NCI-H524 (cell line): ENCODE data around the gene PPIP5K1.

Experiments used
- DNase-seq, 2 experiments: peaks; one replicate each; lab custom pipeline; 2025; lab: John Stamatoyannopoulos, UW

Gene PPIP5K1

DNA sequence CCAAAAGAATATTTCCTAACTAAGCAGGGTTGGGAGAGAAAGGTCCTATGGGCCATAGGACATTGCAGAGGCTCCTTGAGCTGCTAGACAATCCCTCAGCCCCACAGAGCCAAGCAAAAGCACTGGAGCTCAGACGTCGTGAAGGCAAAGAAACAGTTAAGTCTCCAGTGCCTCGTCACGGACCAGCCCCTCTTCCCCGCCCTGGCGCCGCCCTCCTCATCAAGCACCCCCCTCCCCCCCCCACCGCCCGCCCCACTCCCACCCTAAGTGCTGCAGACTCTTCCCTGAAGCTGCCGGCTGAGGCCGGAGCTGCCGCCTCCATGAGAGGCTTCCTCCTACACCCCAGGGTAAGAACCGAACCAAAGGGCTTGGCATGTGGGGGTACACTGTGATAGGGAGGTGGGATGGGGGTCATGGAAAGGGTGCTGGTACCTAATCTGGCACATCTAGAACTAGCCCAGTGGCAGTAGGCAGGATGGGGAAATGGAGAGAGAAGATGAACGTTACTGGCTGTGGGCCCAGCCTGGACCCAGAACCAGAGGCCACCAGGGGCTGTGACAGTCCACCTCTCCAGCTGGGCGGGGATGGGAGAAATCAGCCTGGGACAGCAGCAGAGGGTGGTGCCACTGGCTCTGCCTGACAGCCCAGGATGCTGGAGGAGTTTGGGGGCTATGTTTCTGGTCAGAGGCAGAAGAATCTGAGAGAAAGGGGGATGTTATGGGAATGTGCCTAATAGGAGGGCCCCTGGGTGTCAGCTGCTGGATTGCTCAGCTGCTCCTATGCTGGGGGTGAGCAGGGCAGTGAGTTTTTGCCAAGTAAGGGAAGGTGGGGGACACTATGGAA lies 72.4 kb downstream of the PPIP5K1 start, which contains the start of gene MAP1A:
TSS of gene MAP1A (plus strand) at position 255 of the 843 bp plus-strand sequence. CDS start 3,866 bp downstream, outside the sequence.
- peak; percentile 88 to 90 for DNase-seq

DNA sequence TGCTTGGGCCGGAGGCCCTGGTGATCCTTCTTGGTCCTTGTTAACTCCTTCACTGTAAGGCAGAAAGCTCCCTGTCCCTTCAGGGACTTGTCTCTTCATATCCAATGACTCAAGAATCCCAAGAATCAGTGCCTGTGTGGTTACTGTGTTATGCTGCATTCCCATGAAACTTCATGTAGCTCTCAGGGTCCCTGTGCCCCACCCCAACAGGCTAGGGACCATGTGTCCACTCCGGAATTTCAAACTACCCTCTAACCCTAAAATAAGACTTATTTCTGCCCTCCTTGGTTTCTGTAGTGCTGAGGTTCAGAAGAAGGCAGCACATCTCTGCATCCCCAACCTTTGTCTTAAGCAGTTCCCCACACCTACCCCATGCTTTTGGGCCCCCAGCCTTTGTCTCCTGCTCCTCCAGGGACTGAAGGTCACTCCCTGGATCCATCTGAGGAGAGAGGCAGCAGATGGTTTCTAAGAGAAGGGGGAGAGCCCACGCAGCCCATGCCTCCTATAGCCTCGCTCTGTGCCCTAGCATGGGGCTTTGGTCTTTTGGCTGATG lies 73.1 kb downstream of the PPIP5K1 start:
- peak; percentile 88 to 90 for DNase-seq

DNA sequence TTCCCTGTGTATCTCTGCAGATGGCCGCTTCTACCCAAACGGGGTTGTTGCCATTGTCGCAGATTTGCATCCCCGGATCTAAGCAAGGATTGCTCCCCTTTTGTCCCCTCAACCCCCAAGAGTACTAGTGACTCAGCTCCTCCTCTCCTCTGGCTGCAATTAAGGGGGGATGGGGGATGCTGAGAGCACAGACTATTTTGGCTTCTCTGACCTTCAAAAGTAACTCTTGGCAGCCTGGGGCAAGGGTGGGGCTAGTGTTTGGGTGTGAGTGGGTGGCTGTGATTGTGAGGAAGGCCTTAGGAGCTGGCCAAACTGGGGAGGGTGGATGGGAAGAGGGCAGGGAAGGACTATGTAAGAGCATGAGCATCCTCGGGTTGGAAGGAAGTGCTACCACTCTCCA lies 73.8 kb downstream of the PPIP5K1 start:
- DNase-seq = no peak

DNA sequence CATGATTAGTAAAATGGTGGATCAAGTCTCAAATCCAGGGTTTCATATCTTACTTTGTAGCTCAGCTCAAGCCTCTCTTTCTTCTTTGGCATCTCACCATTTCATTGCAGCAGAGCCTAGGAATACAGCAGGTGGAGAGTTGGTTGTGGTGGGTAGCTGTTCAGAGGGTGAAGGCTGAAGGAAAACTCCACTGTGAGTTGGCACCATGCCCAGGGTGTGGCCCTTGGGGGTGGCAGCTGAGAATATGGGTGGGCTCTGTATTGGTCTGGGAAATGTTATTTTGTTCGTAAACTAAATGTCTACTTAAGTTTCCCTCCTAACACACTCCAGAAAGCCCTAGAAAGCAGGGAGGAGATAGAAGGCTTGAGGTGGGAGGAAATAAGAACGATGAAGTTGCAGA lies 74.3 kb downstream of the PPIP5K1 start:
- DNase-seq = no peak

DNA sequence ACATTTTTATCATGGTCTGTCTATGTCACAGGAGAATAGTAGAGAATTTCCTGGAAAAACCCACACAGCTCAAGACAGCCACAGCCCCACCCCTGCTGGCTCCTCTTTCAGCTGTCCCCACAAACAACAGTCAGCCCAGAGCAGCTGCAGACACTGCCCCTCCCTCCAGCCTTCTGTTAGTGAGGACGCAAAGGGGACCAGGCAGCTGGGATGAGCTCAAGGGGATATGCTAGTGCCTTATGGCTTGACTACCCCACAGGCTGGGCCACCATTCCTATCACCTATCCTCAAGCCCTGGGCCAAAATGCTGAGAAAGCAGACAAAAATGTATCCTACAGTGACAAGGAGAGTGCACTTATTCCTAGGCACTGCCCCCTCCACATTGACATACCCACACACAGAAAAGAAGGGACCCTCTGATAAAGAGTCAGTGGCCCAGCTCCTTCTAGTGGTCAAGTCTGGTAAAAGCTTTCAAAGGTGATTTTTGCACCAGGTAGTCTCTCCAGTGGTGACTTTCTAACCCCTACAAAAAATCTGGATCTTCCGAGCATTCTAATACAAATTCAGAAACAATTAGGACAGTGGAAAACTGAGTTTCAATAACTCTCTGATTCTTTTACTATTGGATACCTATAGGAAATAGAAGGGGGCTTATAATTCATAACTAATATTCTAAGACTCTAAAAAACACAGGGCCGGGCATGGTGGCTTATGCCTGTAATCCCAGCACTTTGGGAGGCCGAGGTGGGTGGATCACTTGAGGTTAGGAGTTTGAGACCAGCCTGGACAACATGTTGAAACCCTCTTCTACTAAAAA lies 75.6 kb downstream of the PPIP5K1 start:
- peak; percentile 84 to 92 for DNase-seq

DNA sequence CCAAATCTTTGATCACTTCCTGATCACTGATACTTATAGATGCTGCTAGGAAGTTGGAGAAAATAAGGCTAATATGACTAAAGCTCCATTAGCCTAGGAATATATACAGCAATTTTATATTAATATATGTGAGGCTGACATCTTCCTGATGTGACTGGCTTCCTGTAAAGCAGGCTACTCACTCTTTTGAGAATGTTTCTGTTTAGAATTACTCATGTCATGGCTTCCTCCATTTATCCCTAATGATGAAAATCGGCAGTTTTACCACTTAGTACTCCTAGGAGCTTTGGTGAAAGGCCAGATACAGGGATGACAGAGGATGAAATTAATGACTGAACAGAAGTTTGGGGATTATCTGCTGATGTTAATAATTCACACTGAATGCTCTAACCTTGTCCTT lies 76.5 kb downstream of the PPIP5K1 start:
- peak in 1 of 2 experiments; percentile 42 for DNase-seq

DNA sequence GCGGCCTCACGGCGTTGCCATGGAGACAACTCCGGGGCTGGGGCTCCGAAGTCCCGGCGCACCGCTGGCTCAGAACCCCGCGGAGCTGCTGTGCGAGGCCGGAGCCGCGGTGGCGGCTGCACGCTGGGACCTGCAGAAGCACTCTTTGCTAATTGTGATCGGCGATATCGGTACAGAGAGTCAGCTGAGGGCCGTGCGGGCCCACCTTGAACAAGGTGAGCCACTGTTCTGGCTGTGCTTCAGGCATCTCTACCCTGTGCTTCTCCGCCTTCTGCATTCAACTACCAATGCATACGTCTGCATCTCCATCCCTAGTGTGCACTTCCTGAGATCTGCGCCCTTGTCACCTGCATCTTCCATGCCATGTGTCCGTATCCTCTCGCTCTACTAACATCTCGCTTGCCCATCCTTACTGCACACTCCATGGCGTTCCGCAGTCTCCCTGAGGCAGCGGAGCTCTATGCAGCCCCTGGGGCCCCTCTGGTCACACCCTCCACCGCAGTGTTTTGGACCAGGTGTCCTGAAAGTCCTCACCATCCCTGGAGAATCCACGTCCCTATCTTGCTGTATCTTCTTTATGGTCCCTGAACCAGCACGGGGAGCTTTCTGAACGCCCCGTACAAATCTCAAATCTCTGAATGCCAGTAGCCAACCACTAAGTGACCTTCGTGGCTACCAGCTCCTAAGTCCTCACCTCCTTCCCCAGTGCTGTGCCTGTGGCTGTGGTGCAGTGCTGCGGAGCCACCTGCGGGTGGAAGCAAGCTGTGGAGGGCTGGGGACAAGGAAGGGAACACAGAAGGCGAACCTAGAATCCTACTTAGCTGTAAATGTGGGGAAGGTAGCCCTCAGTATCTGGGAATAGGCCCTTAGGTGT lies 78.8 kb downstream of the PPIP5K1 start:
- peak in 1 of 2 experiments; percentile 62 for DNase-seq

DNA sequence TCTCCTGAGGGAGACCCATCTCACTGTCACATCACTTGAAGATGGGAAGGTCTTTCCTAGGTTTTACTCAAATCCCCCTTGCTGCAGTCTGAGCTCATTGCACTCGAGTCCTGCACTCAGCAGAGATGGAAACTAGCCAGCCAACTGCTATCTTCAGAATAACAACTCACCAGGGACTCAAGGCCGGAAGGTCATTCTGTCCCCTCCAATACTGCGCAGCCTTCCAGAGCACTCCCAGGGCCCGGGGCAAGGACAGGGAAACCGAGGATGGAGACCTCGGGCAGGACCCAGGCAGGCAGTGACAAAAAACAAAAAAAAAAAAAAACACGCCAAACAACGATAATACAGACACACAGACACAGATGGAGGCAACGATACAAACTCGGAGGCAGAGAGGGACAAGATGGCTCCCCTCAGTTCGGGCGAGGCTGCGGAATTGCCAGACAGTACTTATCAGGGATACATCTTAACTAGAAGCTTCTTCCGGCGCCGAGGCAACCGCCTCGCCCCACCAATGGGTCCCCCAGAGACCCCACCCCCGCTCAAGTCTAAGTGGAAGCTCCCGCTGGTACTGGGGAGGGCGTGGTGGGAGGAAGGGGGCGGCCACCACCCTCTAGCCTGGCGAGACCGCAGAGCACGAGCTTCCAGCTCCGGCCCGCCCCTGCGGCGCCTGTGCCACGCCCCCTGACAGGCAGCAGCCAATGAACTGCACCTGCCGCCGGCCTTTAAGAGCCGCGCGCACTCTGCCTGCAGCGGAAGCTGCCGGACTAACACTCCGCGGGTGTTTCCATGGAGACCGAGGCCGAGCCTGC lies 79.6 kb downstream of the PPIP5K1 start:
- peak; percentile 99 to 100 for DNase-seq

DNA sequence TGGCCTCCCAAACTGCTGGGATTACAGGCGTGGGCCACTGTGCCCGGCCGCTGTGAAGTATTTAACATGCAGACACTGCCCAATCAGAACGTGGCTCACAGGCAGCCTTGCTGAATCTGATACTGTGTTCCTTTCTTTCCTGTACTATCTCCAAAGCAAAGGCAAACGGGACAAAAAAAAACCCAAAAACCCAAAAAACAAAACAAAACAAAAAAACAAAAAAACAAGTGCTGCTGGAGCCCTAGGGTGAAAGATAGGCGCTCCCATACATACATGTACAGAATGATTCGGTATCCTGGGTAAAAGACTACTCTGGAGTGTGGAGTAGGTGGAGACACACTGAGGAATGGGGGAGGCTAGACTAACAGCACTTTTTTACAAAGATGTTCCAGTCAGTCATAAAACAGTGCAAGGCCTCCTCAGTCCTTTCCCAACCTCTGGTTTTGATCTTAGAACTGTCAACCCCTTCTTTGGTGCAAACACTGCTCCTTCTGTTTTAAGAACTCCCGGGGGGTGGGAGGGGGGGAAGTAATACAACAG lies 80.3 kb downstream of the PPIP5K1 start:
- DNase-seq = peak in 1 of 2 experiments; percentile 61

DNA sequence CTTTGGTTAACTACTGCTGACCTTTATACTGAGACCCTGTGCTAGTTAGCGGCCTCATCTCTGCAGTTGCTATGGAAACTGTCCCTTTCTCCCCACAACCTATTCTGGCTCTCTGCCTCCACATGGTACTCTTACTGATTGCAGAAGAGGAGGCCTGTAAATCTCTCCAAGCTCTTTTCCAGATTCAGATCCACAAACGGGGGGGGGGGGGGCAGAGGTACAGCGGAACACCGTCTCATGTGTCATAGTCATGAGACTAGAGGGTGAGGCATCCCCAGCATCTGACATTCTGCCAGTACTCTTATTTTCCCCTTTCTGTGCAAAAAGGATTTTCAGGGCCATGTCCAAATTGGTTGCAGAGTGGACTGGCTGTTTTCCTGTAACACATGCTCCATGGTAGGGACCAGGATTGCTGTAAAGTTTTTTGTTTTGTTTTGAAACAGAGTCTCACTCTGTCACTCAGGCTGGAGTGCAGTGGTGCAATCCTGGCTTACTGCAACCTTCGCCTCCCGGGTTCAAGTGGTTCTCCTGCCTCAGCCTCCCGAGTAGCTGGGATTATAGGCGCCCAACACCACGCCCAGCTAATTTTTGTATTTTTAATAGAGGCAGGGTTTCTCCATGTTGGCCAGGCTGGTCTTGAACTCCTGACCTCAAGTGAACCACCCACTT lies 80.9 kb downstream of the PPIP5K1 start:
- peak; percentile 42 to 57 for DNase-seq

DNA sequence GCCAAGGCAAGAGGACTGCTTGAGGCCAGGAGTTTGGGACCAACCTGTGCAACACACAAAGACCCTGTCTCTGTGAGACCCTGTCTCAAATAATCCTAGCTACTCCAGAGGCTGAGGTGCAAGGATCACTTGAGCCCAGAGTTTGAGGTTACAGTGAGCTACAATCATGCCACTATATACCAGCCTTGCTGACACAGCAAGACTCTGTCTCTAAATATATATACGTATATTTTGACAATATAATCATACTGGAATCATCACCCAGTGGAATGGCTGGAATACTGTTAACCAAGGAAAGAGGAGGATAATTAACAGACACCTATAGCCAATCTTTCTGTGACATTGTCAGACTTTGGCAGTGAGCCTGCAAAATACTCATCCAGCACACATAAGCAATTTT lies 81.6 kb downstream of the PPIP5K1 start:
- no peak for DNase-seq

DNA sequence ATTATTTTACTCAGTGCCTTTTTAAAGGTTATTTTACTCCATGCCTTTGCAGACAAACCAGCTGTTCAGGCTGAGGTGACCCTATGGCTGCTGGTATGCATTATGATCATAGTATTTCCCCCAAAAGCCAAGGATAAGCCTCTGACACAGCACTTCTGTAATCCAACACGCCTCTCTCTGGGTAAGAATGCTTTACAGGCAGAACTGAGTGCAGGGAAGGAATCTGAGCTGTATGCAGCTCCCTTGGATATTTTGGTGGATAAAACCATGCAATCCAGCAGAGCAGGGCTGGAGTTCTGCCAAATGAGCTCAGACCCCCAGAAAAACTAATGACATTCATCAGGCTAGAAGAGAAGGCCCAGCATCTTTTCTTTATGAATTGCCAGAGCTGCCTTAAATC lies 84.3 kb downstream of the PPIP5K1 start:
- peak in 1 of 2 experiments; percentile 16 for DNase-seq

DNA sequence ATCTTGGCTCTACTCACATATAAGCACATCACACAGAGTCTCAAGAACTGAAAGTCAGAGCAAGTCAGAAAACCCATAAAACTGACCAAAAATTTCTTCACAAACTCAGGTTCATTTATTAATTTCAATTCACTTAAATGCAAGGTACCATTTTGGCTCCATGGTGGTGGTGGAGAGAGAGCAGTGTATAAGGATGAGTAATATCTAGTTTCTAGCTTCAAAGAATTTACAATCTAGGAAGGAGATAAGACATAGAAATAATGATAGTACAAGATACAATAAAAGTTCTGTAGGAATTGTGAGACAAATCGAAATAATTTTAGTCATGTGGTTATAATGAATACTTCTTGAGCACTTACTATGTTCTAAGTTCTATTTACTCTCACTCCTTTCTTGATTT lies 90.4 kb downstream of the PPIP5K1 start:
- DNase-seq = no peak

DNA sequence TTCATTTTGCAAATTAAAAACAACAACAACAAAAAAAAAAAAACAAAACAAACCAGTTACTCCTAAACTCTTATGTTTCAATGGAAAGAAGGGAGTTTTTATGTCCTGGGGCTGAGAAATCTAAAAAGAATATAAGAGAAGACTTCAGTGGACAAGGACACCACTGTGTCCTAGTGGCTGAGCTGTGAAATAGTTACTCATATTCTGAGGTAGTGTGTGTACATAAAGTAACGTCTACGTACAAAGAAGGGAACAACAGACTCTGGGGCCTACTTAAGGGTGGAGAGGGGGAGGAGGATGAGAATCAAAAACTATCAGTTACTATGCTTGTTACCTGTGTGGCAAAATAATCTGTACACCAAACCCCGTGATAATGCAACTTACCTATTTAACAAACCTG lies 91.0 kb downstream of the PPIP5K1 start:
- DNase-seq = no peak

DNA sequence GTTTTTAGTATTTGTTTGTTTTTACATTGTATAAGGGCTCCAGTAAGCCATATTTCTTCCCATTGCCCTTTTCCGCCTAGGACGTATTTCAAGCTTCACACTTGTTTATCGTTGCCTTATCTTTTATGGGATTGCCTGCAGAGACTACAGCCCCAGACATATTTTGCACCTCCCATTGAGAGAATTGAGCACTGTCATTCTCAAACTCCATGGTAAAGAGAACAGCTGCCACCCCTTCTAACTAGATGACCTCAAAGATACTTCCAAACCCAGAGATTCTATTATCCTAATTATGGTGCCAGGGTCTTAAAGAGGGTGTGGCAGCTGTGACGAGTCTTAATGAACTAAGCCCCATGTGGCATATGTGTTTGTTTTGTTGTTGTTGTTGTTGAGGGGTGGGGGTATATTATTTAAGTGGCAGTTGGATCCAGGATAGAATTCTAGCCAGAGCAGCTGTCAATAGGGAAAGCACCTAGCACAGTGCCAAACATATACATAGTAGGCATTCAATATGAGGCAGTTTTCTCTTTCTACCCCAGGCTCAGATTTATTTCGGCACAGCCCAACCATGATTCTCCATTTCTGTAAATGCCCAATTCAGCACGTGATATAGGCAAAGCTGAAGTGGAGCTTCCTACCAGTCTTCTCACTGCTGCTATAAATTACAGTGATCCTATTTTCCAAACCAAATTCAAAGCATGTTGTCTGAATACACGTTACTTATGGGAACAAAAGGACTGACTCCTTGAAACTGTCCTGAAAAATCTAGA lies 96.1 kb downstream of the PPIP5K1 start:
- DNase-seq = peak in 1 of 2 experiments; percentile 54

DNA sequence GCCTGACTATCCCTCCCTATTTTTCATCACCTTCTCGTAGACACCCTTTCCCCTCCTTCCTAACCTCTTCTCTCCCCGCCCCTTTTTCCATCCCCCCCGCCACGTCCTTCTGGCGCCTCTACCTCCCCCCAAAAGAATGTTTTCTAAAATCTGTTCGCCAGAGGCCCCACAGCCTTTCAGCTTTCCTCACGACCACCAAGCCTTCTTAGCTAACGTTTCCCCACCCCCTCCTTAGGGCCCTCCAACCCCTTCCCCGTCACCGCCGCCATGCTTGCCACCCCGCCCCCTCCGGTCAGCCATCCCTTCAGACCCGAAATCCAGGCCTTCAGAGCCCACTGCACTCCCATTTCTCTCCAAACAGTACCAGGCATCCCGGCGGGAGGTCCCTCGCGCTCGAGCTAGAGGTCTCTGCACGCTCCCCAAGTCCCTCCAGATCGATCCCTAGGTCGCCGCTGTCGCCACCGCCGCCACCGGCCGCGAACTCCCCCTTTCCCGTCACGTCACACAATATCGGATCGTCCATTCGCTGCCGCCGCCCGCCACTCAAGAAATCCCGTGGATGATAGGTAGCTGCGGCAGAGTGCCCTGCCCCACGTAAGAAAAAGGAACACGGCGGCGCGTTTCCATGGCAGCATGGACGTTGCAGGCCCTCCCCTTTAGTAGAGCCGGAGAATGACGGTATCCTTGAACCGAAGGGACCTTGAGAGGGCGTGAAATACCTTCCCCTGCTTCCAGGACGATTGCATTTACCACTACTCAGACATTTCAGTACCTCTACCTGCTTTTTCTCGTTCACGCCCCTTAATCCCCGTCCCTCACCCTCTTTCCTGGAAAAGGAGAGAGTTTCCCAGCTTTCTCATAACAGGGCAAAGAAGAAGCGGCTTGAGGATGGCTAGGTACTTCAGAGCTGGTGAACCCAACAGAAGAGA lies 97.1 kb downstream of the PPIP5K1 start, which contains the start of gene TP53BP1:
TSS of gene TP53BP1 (minus strand) at position 484 of the 929 bp plus-strand sequence. CDS start at position 371, 113 bp downstream.
- peak; percentile 93 to 95 for DNase-seq

DNA sequence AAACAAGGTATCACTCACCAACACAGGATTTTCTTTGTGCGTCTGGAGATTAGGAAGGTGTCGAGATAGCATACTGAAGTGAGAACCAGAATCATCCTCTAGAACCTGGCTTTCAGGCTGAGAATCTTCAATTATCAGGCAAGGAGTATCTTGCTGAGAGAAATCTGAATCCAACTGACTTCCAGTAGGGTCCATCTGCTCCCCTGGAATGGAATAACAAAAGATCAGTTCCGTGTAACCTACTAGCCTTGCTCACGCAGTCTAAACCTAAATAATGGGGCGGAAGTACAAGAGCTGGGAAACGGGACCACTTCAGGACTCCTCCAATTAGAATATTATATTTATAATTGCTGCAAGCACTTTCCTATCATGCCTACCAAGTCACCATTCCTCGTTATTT lies 97.7 kb downstream of the PPIP5K1 start:
- peak in 1 of 2 experiments; percentile 32 for DNase-seq

DNA sequence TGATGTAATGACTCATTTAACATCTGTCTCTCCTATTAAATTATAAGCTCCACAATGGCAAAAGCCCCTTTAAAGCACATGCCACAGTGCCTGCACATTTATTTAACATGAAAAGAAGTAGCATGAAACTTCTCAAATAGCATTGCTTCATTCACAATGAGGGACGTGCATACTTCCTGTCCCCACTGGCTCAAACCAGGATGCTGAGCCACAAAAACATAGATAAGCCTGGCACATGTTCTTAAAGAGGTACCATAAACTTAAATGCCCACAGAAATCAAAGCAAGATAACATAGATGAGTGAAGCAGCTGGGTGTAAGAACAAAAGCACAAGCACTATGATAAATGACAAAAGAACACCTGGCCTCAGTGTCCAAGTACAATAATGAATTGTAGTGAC lies 100.8 kb downstream of the PPIP5K1 start:
- DNase-seq = no peak
